ENCODE data around the gene EP400.
"Not testable (repeated sequence)": the region's sequence is repeated elsewhere in the genome, so short reads cannot be mapped to it uniquely, and the experiment has no call there.

EP400 gene

GRCh38 chr12:132095520-132096409, 146.0 kb downstream of the EP400 start:
- DNase-seq = no peak

- no peak for DNase-seq
Observed at GRCh38 chr12:132099739-132100138, 150.0 kb downstream of the EP400 start.

- DNase-seq = no peak
Observed at GRCh38 chr12:132100306-132101065, 150.7 kb downstream of the EP400 start.

GRCh38 chr12:132102297-132102696, 152.6 kb downstream of the EP400 start:
- DNase-seq = no peak

- not testable (repeated sequence) for DNase-seq
Observed at GRCh38 chr12:132103072-132103471, 153.3 kb downstream of the EP400 start.

- DNase-seq = no peak
Observed at GRCh38 chr12:132103542-132104308, 154.0 kb downstream of the EP400 start.

GRCh38 chr12:132105467-132105866, 155.7 kb downstream of the EP400 start:
- no peak for DNase-seq

- no peak for DNase-seq
Observed at GRCh38 chr12:132106921-132107320, 157.2 kb downstream of the EP400 start.

- DNase-seq = no peak
Observed at GRCh38 chr12:132108211-132108832, 158.6 kb downstream of the EP400 start.

GRCh38 chr12:132109741-132110140, 160.0 kb downstream of the EP400 start:
- no peak for DNase-seq

GRCh38 chr12:132110677-132111076, 160.9 kb downstream of the EP400 start:
- no peak for DNase-seq

GRCh38 chr12:132111654-132112304, 162.0 kb downstream of the EP400 start:
- no peak for DNase-seq

GRCh38 chr12:132114667-132115066, 164.9 kb downstream of the EP400 start:
- DNase-seq = no peak

- no peak for DNase-seq
Observed at GRCh38 chr12:132115500-132115899, 165.8 kb downstream of the EP400 start.

GRCh38 chr12:132116709-132117557, 167.2 kb downstream of the EP400 start:
- DNase-seq = no peak

GRCh38 chr12:132117558-132117875, 167.8 kb downstream of the EP400 start:
- DNase-seq = no peak

GRCh38 chr12:132118876-132119275, 169.1 kb downstream of the EP400 start:
- no peak for DNase-seq

GRCh38 chr12:132121283-132121682, 171.5 kb downstream of the EP400 start:
- DNase-seq = no peak

- DNase-seq = no peak
Observed at GRCh38 chr12:132123970-132124765, 174.4 kb downstream of the EP400 start.

- DNase-seq = no peak
Observed at GRCh38 chr12:132124766-132125425, 175.2 kb downstream of the EP400 start.

Data from RPMI8226 (cell line).